ENCODE data around the gene PIN1. TPM values are rescaled to one million over a fixed set of nuclear protein-coding genes. Genes with fewer than 3 reads are reported as not detected.

PIN1 gene
- total and polyA plus RNA-seq, 2 of the 13 experiments (the other 11 are each of a cell fraction or from before 2014, with no cell fraction given): 31.9 to 72.0 TPM

DNA sequence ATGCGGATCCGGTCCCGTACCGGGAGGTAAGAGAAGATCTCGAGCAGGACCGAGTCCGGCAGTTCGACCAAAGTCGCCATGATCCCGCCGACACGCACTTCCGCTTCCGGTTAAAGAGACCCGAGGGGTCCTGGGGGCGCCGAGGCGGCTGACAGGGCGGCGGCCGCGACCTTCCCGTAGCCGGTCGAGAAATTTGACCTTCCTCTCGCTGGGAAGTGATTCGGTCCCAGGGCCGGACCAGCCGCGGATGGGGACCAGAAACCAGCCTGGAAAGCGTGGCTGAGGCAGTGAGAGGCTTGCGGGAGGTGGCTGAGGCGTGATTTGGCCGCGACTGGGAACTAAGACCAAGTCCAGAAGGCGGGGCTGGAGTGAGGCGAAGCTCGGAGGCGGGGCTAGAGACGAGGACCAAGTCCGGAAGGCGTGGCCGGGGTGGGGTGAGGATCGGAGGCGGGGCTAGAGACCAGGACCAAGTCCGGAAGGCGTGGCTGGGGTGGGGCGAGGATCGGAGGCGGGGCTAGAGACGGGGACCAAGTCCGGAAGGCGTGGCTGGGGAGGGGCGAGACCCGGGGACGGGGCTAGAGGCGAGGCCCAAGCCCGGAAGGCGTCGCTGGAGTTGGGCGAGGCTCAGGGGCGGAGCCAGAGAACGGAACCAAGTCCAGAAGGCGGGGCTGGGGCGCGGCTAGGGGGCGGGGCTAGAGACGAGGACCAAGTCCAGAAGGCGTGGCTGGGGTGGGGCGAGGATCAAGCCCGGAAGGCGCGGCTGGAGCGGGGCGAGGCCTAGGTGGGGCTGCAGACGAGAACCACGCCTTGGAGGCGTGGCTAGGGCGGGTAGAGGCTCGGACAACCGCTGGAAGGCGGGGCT, 16.2 kb upstream of the PIN1 start, which contains the start of gene FBXL12 (continued):
- TF ChIP-seq, protein P1, sequence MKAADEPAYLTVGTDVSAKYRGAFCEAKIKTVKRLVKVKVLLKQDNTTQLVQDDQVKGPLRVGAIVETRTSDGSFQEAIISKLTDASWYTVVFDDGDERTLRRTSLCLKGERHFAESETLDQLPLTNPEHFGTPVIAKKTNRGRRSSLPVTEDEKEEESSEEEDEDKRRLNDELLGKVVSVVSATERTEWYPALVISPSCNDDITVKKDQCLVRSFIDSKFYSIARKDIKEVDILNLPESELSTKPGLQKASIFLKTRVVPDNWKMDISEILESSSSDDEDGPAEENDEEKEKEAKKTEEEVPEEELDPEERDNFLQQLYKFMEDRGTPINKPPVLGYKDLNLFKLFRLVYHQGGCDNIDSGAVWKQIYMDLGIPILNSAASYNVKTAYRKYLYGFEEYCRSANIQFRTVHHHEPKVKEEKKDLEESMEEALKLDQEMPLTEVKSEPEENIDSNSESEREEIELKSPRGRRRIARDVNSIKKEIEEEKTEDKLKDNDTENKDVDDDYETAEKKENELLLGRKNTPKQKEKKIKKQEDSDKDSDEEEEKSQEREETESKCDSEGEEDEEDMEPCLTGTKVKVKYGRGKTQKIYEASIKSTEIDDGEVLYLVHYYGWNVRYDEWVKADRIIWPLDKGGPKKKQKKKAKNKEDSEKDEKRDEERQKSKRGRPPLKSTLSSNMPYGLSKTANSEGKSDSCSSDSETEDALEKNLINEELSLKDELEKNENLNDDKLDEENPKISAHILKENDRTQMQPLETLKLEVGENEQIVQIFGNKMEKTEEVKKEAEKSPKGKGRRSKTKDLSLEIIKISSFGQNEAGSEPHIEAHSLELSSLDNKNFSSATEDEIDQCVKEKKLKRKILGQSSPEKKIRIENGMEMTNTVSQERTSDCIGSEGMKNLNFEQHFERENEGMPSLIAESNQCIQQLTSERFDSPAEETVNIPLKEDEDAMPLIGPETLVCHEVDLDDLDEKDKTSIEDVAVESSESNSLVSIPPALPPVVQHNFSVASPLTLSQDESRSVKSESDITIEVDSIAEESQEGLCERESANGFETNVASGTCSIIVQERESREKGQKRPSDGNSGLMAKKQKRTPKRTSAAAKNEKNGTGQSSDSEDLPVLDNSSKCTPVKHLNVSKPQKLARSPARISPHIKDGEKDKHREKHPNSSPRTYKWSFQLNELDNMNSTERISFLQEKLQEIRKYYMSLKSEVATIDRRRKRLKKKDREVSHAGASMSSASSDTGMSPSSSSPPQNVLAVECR (CRISPR knock-in tag; IDR thresholded peaks at IDR 0.05; ENCODE audit: borderline replicate concordance): peak; percentile 96
- TF ChIP-seq GZF1 (CRISPR knock-in tag; IDR thresholded peaks at IDR 0.05) (peak; percentile 45; the same call in 1 of the 2 replicates), ZNF264 (CRISPR knock-in tag; IDR thresholded peaks at IDR 0.05) (peak; percentile 25; the same call in 1 of the 2 replicates), FOXP1 (IDR thresholded peaks at IDR 0.05) (no peak), FOXP1 (CRISPR knock-in tag; IDR thresholded peaks at IDR 0.05) (no peak), ZNF558 (CRISPR knock-in tag; IDR thresholded peaks at IDR 0.05; ENCODE audit: borderline replicate concordance) (no peak), ELF3 (CRISPR knock-in tag; IDR thresholded peaks at IDR 0.05) (peak; percentile 57; the same call in 1 of the 2 replicates), ZBTB7A (CRISPR knock-in tag; IDR thresholded peaks at IDR 0.05) (peak; percentile 85), KAT7 (CRISPR knock-in tag; IDR thresholded peaks at IDR 0.05; ENCODE audit: borderline replicate concordance) (peak; percentile 47; the same call in 1 of the 2 replicates), KAT2B (IDR thresholded peaks at IDR 0.05; ENCODE audit: borderline replicate concordance, low read depth, low read length) (no peak), ZNF333 (CRISPR knock-in tag; IDR thresholded peaks at IDR 0.05; ENCODE audit: borderline replicate concordance) (no peak)
- TF ChIP-seq, protein P2, sequence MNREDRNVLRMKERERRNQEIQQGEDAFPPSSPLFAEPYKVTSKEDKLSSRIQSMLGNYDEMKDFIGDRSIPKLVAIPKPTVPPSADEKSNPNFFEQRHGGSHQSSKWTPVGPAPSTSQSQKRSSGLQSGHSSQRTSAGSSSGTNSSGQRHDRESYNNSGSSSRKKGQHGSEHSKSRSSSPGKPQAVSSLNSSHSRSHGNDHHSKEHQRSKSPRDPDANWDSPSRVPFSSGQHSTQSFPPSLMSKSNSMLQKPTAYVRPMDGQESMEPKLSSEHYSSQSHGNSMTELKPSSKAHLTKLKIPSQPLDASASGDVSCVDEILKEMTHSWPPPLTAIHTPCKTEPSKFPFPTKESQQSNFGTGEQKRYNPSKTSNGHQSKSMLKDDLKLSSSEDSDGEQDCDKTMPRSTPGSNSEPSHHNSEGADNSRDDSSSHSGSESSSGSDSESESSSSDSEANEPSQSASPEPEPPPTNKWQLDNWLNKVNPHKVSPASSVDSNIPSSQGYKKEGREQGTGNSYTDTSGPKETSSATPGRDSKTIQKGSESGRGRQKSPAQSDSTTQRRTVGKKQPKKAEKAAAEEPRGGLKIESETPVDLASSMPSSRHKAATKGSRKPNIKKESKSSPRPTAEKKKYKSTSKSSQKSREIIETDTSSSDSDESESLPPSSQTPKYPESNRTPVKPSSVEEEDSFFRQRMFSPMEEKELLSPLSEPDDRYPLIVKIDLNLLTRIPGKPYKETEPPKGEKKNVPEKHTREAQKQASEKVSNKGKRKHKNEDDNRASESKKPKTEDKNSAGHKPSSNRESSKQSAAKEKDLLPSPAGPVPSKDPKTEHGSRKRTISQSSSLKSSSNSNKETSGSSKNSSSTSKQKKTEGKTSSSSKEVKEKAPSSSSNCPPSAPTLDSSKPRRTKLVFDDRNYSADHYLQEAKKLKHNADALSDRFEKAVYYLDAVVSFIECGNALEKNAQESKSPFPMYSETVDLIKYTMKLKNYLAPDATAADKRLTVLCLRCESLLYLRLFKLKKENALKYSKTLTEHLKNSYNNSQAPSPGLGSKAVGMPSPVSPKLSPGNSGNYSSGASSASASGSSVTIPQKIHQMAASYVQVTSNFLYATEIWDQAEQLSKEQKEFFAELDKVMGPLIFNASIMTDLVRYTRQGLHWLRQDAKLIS (CRISPR knock-in tag; IDR thresholded peaks at IDR 0.05): no peak
- TF ChIP-seq, protein P3, sequence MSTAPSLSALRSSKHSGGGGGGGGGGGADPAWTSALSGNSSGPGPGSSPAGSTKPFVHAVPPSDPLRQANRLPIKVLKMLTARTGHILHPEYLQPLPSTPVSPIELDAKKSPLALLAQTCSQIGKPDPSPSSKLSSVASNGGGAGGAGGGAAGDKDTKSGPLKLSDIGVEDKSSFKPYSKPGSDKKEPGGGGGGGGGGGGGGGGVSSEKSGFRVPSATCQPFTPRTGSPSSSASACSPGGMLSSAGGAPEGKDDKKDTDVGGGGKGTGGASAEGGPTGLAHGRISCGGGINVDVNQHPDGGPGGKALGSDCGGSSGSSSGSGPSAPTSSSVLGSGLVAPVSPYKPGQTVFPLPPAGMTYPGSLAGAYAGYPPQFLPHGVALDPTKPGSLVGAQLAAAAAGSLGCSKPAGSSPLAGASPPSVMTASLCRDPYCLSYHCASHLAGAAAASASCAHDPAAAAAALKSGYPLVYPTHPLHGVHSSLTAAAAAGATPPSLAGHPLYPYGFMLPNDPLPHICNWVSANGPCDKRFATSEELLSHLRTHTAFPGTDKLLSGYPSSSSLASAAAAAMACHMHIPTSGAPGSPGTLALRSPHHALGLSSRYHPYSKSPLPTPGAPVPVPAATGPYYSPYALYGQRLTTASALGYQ (CRISPR knock-in tag; IDR thresholded peaks at IDR 0.05): no peak
- TF ChIP-seq, protein P4, sequence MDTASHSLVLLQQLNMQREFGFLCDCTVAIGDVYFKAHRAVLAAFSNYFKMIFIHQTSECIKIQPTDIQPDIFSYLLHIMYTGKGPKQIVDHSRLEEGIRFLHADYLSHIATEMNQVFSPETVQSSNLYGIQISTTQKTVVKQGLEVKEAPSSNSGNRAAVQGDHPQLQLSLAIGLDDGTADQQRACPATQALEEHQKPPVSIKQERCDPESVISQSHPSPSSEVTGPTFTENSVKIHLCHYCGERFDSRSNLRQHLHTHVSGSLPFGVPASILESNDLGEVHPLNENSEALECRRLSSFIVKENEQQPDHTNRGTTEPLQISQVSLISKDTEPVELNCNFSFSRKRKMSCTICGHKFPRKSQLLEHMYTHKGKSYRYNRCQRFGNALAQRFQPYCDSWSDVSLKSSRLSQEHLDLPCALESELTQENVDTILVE (CRISPR knock-in tag; IDR thresholded peaks at IDR 0.05): 0 out of 2 replicates have a peak, but pooled peaks have one; percentile 34
- TF ChIP-seq, protein P5, sequence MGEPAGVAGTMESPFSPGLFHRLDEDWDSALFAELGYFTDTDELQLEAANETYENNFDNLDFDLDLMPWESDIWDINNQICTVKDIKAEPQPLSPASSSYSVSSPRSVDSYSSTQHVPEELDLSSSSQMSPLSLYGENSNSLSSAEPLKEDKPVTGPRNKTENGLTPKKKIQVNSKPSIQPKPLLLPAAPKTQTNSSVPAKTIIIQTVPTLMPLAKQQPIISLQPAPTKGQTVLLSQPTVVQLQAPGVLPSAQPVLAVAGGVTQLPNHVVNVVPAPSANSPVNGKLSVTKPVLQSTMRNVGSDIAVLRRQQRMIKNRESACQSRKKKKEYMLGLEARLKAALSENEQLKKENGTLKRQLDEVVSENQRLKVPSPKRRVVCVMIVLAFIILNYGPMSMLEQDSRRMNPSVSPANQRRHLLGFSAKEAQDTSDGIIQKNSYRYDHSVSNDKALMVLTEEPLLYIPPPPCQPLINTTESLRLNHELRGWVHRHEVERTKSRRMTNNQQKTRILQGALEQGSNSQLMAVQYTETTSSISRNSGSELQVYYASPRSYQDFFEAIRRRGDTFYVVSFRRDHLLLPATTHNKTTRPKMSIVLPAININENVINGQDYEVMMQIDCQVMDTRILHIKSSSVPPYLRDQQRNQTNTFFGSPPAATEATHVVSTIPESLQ (CRISPR knock-in tag; conservative IDR thresholded peaks at IDR 0.05): peak; percentile 79; the same call in 1 of the 2 replicates
